Endodermal cell (in vitro differentiated cells): ENCODE data around the gene GPR161. TPM values are rescaled to one million over a fixed set of nuclear protein-coding genes. Genes with fewer than 3 reads are reported as not detected.
A peak's percentile ranks its signal among the peaks of the same experiment; 100 is the strongest.

Experiments used
- DNase-seq: peaks from one replicate; pipeline ENCODE4 v3.0.0-alpha.2; 2017
- H3K27ac ChIP-seq: 2 replicates; pipeline ENCODE4 v1.5.1; 2013; ENCODE audit warnings: mild to moderate bottlenecking, low read depth, low read length, moderate library complexity
- H3K27me3 ChIP-seq: 2 replicates; pipeline ENCODE4 v1.6.1; 2013; ENCODE audit warnings: mild to moderate bottlenecking, low read length, moderate library complexity; ENCODE audit not compliant: insufficient read depth, control insufficient read depth, poor library complexity, severe bottlenecking
- H3K36me3 ChIP-seq: 2 replicates; pipeline ENCODE4 v1.7.0; 2013; ENCODE audit warnings: mild to moderate bottlenecking, low read length, moderate library complexity; ENCODE audit not compliant: control insufficient read depth, insufficient read depth
- H3K4me1 ChIP-seq: one replicate; pipeline ENCODE4 v1.7.0; 2013; ENCODE audit warnings: low read length; ENCODE audit not compliant: control insufficient read depth, insufficient read depth
- H3K4me3 ChIP-seq: 2 replicates; pipeline ENCODE4 v1.5.1; 2013; ENCODE audit warnings: mild to moderate bottlenecking, low read length, moderate library complexity
- H3K9ac ChIP-seq: 2 replicates; pipeline ENCODE4 v1.6.1; 2013; ENCODE audit warnings: mild to moderate bottlenecking, low read length, moderate library complexity; ENCODE audit not compliant: poor library complexity, severe bottlenecking; ENCODE audit errors: extremely low read depth
- H3K9me3 ChIP-seq: 2 replicates; pipeline ENCODE4 v1.6.1; 2013; ENCODE audit warnings: mild to moderate bottlenecking, low read length, moderate library complexity; ENCODE audit not compliant: control insufficient read depth
- H3K27ac Mint-ChIP-seq: 2 replicates; pipeline ENCODE4 v1.8.0; 2020; ENCODE audit warnings: mixed read lengths
- H3K27me3 Mint-ChIP-seq: 2 replicates; pipeline ENCODE4 v1.8.0; 2021; ENCODE audit warnings: mild to moderate bottlenecking, mixed read lengths; ENCODE audit not compliant: insufficient read depth
- H3K36me3 Mint-ChIP-seq: 2 replicates; pipeline ENCODE4 v1.8.0; 2020; ENCODE audit warnings: low read depth, mixed read lengths
- H3K4me1 Mint-ChIP-seq: 2 replicates; pipeline ENCODE4 v1.8.0; 2020; ENCODE audit warnings: mixed read lengths
- H3K4me3 Mint-ChIP-seq: 2 replicates; pipeline ENCODE4 v1.8.0; 2020; ENCODE audit warnings: mild to moderate bottlenecking, moderate library complexity, mixed read lengths
- H3K9me3 Mint-ChIP-seq: 2 replicates; pipeline ENCODE4 v1.8.0; 2020; ENCODE audit warnings: mild to moderate bottlenecking, mixed read lengths
- CTCF ChIP-seq: fragments of 200-600 bp; sonication (generic); conservative IDR thresholded peaks from 2 replicates; pipeline ENCODE4 v1.5.0; 2021; ENCODE audit warnings: antibody characterized with exemption, mild to moderate bottlenecking
- WGBS, 2 experiments: methylation state at CpG; one replicate each; pipeline versions ENCODE4 v1.1.5 to v1.1.7; 2013; ENCODE audit warnings: missing lambda C conversion rate in 2 of 2, mixed read lengths in 1 of 2; ENCODE audit not compliant: insufficient coverage in 1 of 2, insufficient read length in 1 of 2; 5-methylcytosine and 5-hydroxymethylcytosine counted together
- total RNA-seq, 2 donors: library from RNA; stranded (reverse); fragmentation: NEBNext Ultra II Directional in 1 of 2; extraction: Animal tissue kit (Norgen Biotek cat#: 25700) in 1 of 2; gene quantifications; 2 replicates in 1 of 2; 3 replicates in 1 of 2; pipeline ENCODE4 v1.2.1, GENCODE V29; 2021

The GPR161 gene
- total RNA-seq, 2 donors from 2014 or later: 24.0 to 26.6 TPM

- peak; percentile 47 for DNase-seq
- no peaks in the 10 kb centered on the region for H3K9me3 ChIP-seq
- Mint-ChIP-seq H3K36me3 (no peaks in the 10 kb centered on the region), H3K27ac (no peak overlapping the region), H3K4me3 (no peak overlapping the region), H3K9me3 (no peaks in the 10 kb centered on the region), H3K27me3 (no peaks in the 10 kb centered on the region), H3K4me1 (peaks cover 9% of the 10 kb centered on the region)
- TF ChIP-seq CTCF: no peak
- peaks cover under 1% of the 10 kb centered on the region for H3K36me3 ChIP-seq
- H3K27me3 ChIP-seq: no peaks in the 10 kb centered on the region
- 9 to 17% methylated on average over 14 to 20 of the region's 20 CpGs for WGBS, 2 experiments
- H3K4me1 ChIP-seq: peaks cover 3% of the 10 kb centered on the region
- peak overlapping the region; percentile 98 for H3K4me3 ChIP-seq
- H3K9ac ChIP-seq: peak overlapping the region; percentile 66
- H3K27ac ChIP-seq: peak overlapping the region; percentile 83
Measured at GRCh38 chr1:168179438-168180147, 42.9 kb upstream of the GPR161 start.

- Histone ChIP-seq H3K9me3 (no peaks in the 10 kb centered on the region), H3K36me3 (no peaks in the 10 kb centered on the region), H3K9ac (peak within 1 kb of the TSS; percentile 66), H3K27ac (peak within 1 kb of the TSS; percentile 83), H3K4me1 (peaks cover 3% of the 10 kb centered on the region), H3K27me3 (no peaks in the 10 kb centered on the region), H3K4me3 (peak within 1 kb of the TSS; percentile 98)
- Mint-ChIP-seq H3K27me3 (no peaks in the 10 kb centered on the region), H3K36me3 (no peaks in the 10 kb centered on the region), H3K4me3 (no peak within 1 kb of the TSS), H3K9me3 (no peaks in the 10 kb centered on the region), H3K4me1 (peaks cover 6% of the 10 kb centered on the region), H3K27ac (no peak within 1 kb of the TSS)
- peak; percentile 87 for TF ChIP-seq CTCF
- DNase-seq: peak; percentile 99
- WGBS, 2 experiments: 0% methylated on average over 30 to 56 of the region's 56 CpGs
Measured at GRCh38 chr1:168178638-168179437, 42.1 kb upstream of the GPR161 start, which contains the start of gene TIPRL. Gene TIPRL (plus strand): TSS chr1:168178962. CDS start chr1:168179078, 116 bp downstream.

- Histone ChIP-seq H3K4me1 (peaks cover 3% of the 10 kb centered on the region), H3K27ac (peak overlapping the region; percentile 21), H3K27me3 (no peaks in the 10 kb centered on the region), H3K36me3 (no peaks in the 10 kb centered on the region), H3K9me3 (no peaks in the 10 kb centered on the region), H3K9ac (peak overlapping the region; percentile 11), H3K4me3 (peak overlapping the region; percentile 98)
- DNase-seq: no peak
- Mint-ChIP-seq H3K9me3 (no peaks in the 10 kb centered on the region), H3K4me3 (no peak overlapping the region), H3K4me1 (peaks cover under 1% of the 10 kb centered on the region), H3K27ac (no peak overlapping the region), H3K27me3 (no peaks in the 10 kb centered on the region), H3K36me3 (no peaks in the 10 kb centered on the region)
- TF ChIP-seq CTCF: no peak
- WGBS, 2 experiments: 75 to 80% methylated on average over 4 to 5 of the region's 5 CpGs
Measured at GRCh38 chr1:168178227-168178637, 41.5 kb upstream of the GPR161 start.
